Measurements from ENCODE around the gene MGAT4D.
"Not testable (repeated sequence)": the region's sequence is repeated elsewhere in the genome, so short reads cannot be mapped to it uniquely, and the experiment has no call there.

Gene MGAT4D

GRCh38 chr4:140439644-140440142 is 58.4 kb downstream of the MGAT4D start:
- no peaks in the 10 kb centered on the region for H3K36me3 ChIP-seq (ENCODE audit: insufficient read depth, low read length)
- H3K9me3 ChIP-seq (ENCODE audit: insufficient read depth, low read depth, low read length) = no peaks in the 10 kb centered on the region
- no peaks in the 10 kb centered on the region; the same call in 1 of the 2 replicates for H3K27me3 ChIP-seq (ENCODE audit: insufficient read depth, low read length)
- H3K4me3 ChIP-seq (ENCODE audit: low read length) = no peak overlapping the region
- H3K4me1 ChIP-seq (ENCODE audit: insufficient read depth, low read length) = no peaks in the 10 kb centered on the region
- no peak overlapping the region for H3K27ac ChIP-seq (ENCODE audit: low read depth, low read length)
- H3K9ac ChIP-seq (ENCODE audit: low read depth, low read length) = no peak overlapping the region

- no peak overlapping the region for H3K27ac ChIP-seq (ENCODE audit: low read depth, low read length)
- H3K9me3 ChIP-seq (ENCODE audit: insufficient read depth, low read depth, low read length) = no peaks in the 10 kb centered on the region
- H3K36me3 ChIP-seq (ENCODE audit: insufficient read depth, low read length) = no peaks in the 10 kb centered on the region
- H3K4me3 ChIP-seq (ENCODE audit: low read length) = peak overlapping the region; percentile 72
- 69% methylated on average over 6 of the region's 7 CpGs for WGBS
- H3K27me3 ChIP-seq (ENCODE audit: insufficient read depth, low read length) = peaks cover 27% of the 10 kb centered on the region
- H3K9ac ChIP-seq (ENCODE audit: low read depth, low read length) = no peak overlapping the region; the same call in 1 of the 2 replicates
- H3K4me1 ChIP-seq (ENCODE audit: insufficient read depth, low read length) = peaks cover 10% of the 10 kb centered on the region; the same call in 1 of the 2 replicates
Observed at GRCh38 chr4:140427919-140428471, 70.1 kb downstream of the MGAT4D start.

- Histone ChIP-seq H3K27ac (ENCODE audit: low read depth, low read length) (no peak within 1 kb of the TSS), H3K9ac (ENCODE audit: low read depth, low read length) (peak within 1 kb of the TSS; percentile 59)
- WGBS = under 1% methylated on average over 73 of the region's 73 CpGs
Observed at GRCh38 chr4:140427106-140427918, 70.8 kb downstream of the MGAT4D start, which contains the start of gene CLGN. TSS of gene CLGN (minus strand) at chr4:140427648. CDS start at chr4:140413078, 14,570 bp downstream.

GRCh38 chr4:140426610-140427105 is 71.4 kb downstream of the MGAT4D start:
- Histone ChIP-seq H3K9me3 (ENCODE audit: insufficient read depth, low read depth, low read length) (no peaks in the 10 kb centered on the region), H3K27ac (ENCODE audit: low read depth, low read length) (no peak overlapping the region), H3K27me3 (ENCODE audit: insufficient read depth, low read length) (peaks cover 27% of the 10 kb centered on the region), H3K4me1 (ENCODE audit: insufficient read depth, low read length) (peaks cover 10% of the 10 kb centered on the region; the same call in 1 of the 2 replicates), H3K9ac (ENCODE audit: low read depth, low read length) (peak overlapping the region; percentile 59), H3K4me3 (ENCODE audit: low read length) (peak overlapping the region; percentile 72), H3K36me3 (ENCODE audit: insufficient read depth, low read length) (no peaks in the 10 kb centered on the region)
- 8% methylated on average over 23 of the region's 23 CpGs for WGBS

More at GRCh38 chr4:140427106-140427918, 70.8 kb downstream of the MGAT4D start, which contains the start of gene CLGN:
- Histone ChIP-seq H3K9me3 (ENCODE audit: insufficient read depth, low read depth, low read length) (no peaks in the 10 kb centered on the region), H3K4me1 (ENCODE audit: insufficient read depth, low read length) (peaks cover 10% of the 10 kb centered on the region; the same call in 1 of the 2 replicates), H3K4me3 (ENCODE audit: low read length) (peak within 1 kb of the TSS; percentile 72), H3K36me3 (ENCODE audit: insufficient read depth, low read length) (no peaks in the 10 kb centered on the region), H3K27me3 (ENCODE audit: insufficient read depth, low read length) (peaks cover 27% of the 10 kb centered on the region)

GRCh38 chr4:140423106-140423505 is 75.0 kb downstream of the MGAT4D start:
- Histone ChIP-seq H3K4me3 (ENCODE audit: low read length) (no peak overlapping the region), H3K4me1 (ENCODE audit: insufficient read depth, low read length) (peaks cover 10% of the 10 kb centered on the region; the same call in 1 of the 2 replicates), H3K9me3 (ENCODE audit: insufficient read depth, low read depth, low read length) (no peaks in the 10 kb centered on the region), H3K27ac (ENCODE audit: low read depth, low read length) (no peak overlapping the region), H3K27me3 (ENCODE audit: insufficient read depth, low read length) (peaks cover 23% of the 10 kb centered on the region), H3K9ac (ENCODE audit: low read depth, low read length) (no peak overlapping the region), H3K36me3 (ENCODE audit: insufficient read depth, low read length) (no peaks in the 10 kb centered on the region)

- not testable (repeated sequence) for H3K27ac ChIP-seq (ENCODE audit: low read depth, low read length); H3K27me3 ChIP-seq (ENCODE audit: insufficient read depth, low read length); H3K9me3 ChIP-seq (ENCODE audit: insufficient read depth, low read depth, low read length); H3K9ac ChIP-seq (ENCODE audit: low read depth, low read length); H3K4me3 ChIP-seq (ENCODE audit: low read length); H3K4me1 ChIP-seq (ENCODE audit: insufficient read depth, low read length); H3K36me3 ChIP-seq (ENCODE audit: insufficient read depth, low read length)
- WGBS = 86% methylated on average over 32 of the region's 32 CpGs
Observed at GRCh38 chr4:140413130-140413969, 84.7 kb downstream of the MGAT4D start.

GRCh38 chr4:140408974-140409373 is 89.1 kb downstream of the MGAT4D start:
- Histone ChIP-seq H3K27ac (ENCODE audit: low read depth, low read length) (no peak overlapping the region), H3K36me3 (ENCODE audit: insufficient read depth, low read length) (no peaks in the 10 kb centered on the region), H3K9ac (ENCODE audit: low read depth, low read length) (no peak overlapping the region), H3K27me3 (ENCODE audit: insufficient read depth, low read length) (no peaks in the 10 kb centered on the region), H3K4me3 (ENCODE audit: low read length) (no peak overlapping the region), H3K9me3 (ENCODE audit: insufficient read depth, low read depth, low read length) (no peaks in the 10 kb centered on the region), H3K4me1 (ENCODE audit: insufficient read depth, low read length) (no peaks in the 10 kb centered on the region)
- no CpG with 5 or more reads among the region's 1 CpG for WGBS

- Histone ChIP-seq H3K27ac (ENCODE audit: low read depth, low read length) (no peak overlapping the region), H3K36me3 (ENCODE audit: insufficient read depth, low read length) (no peaks in the 10 kb centered on the region), H3K27me3 (ENCODE audit: insufficient read depth, low read length) (no peaks in the 10 kb centered on the region), H3K9me3 (ENCODE audit: insufficient read depth, low read depth, low read length) (no peaks in the 10 kb centered on the region), H3K9ac (ENCODE audit: low read depth, low read length) (no peak overlapping the region), H3K4me3 (ENCODE audit: low read length) (no peak overlapping the region), H3K4me1 (ENCODE audit: insufficient read depth, low read length) (no peaks in the 10 kb centered on the region)
Observed at GRCh38 chr4:140406292-140406691, 91.8 kb downstream of the MGAT4D start.

GRCh38 chr4:140400111-140400510 is 98.0 kb downstream of the MGAT4D start:
- Histone ChIP-seq H3K9me3 (ENCODE audit: insufficient read depth, low read depth, low read length) (no peaks in the 10 kb centered on the region), H3K36me3 (ENCODE audit: insufficient read depth, low read length) (no peaks in the 10 kb centered on the region), H3K4me3 (ENCODE audit: low read length) (no peak overlapping the region), H3K27ac (ENCODE audit: low read depth, low read length) (no peak overlapping the region), H3K4me1 (ENCODE audit: insufficient read depth, low read length) (no peaks in the 10 kb centered on the region), H3K9ac (ENCODE audit: low read depth, low read length) (no peak overlapping the region), H3K27me3 (ENCODE audit: insufficient read depth, low read length) (no peaks in the 10 kb centered on the region)
- 100% methylated on average over 2 of the region's 2 CpGs for WGBS

GRCh38 chr4:140395668-140396067 is 102.4 kb downstream of the MGAT4D start:
- no peak overlapping the region for H3K27ac ChIP-seq (ENCODE audit: low read depth, low read length)
- H3K4me3 ChIP-seq (ENCODE audit: low read length) = no peak overlapping the region
- no peaks in the 10 kb centered on the region for H3K9me3 ChIP-seq (ENCODE audit: insufficient read depth, low read depth, low read length)
- no peaks in the 10 kb centered on the region for H3K4me1 ChIP-seq (ENCODE audit: insufficient read depth, low read length)
- no peak overlapping the region for H3K9ac ChIP-seq (ENCODE audit: low read depth, low read length)
- no peaks in the 10 kb centered on the region for H3K27me3 ChIP-seq (ENCODE audit: insufficient read depth, low read length)
- 63% methylated on average over 4 of the region's 5 CpGs for WGBS
- no peaks in the 10 kb centered on the region for H3K36me3 ChIP-seq (ENCODE audit: insufficient read depth, low read length)
